Natural killer cell treated with Interleukin-12 subunit alpha and Interleukin-12 subunit beta and Interleukin-15 and Interleukin-18, amount 100 ng/mL, for 72 hours (primary cell): Measurements from ENCODE around the gene DDX41. TPM values are rescaled to one million over a fixed set of nuclear protein-coding genes. Genes with fewer than 3 reads are reported as not detected.
A peak's percentile ranks its signal among the peaks of the same experiment; 100 is the strongest.

Experiments
- ATAC-seq, 2 donors: fragments of 150-1000 bp; cut with Tn5 transposase in 1 of 2; sonication (Bioruptor Pico), chemical (Tn5 transposase) in 1 of 2; 2 replicates each; pipeline ENCODE4 v1.10.0; 2021
- DNase-seq: peaks from one replicate; pipeline ENCODE4 v3.0.0; 2022; ENCODE audit warnings: low spot score
- H3K27ac Mint-ChIP-seq, 2 donors: 1 replicate in 1 of 2; 2 replicates in 1 of 2; pipeline ENCODE4 v1.8.0; 2022; ENCODE audit warnings: mixed read lengths in 2 of 2, mild to moderate bottlenecking in 1 of 2, moderate library complexity in 1 of 2
- H3K27me3 Mint-ChIP-seq, 2 donors: 1 replicate in 1 of 2; 2 replicates in 1 of 2; pipeline ENCODE4 v1.8.0; 2022; ENCODE audit warnings: mixed read lengths in 2 of 2
- H3K36me3 Mint-ChIP-seq: one replicate; pipeline ENCODE4 v1.8.0; 2022; ENCODE audit warnings: mixed read lengths
- H3K4me1 Mint-ChIP-seq, 2 donors: 1 replicate in 1 of 2; 2 replicates in 1 of 2; pipeline ENCODE4 v1.8.0; 2022; ENCODE audit warnings: low read depth in 2 of 2, mixed read lengths in 2 of 2, mild to moderate bottlenecking in 1 of 2
- H3K4me3 Mint-ChIP-seq: one replicate; pipeline ENCODE4 v1.8.0; 2022; ENCODE audit warnings: mixed read lengths
- H3K9me3 Mint-ChIP-seq: 2 replicates; pipeline ENCODE4 v1.8.0; 2022; ENCODE audit warnings: mixed read lengths
- total RNA-seq, 2 donors: library from RNA; stranded (reverse); gene quantifications; one replicate each; pipeline ENCODE4 v1.2.3, GENCODE V29; 2022

Gene DDX41
- total RNA-seq, 2 donors from 2014 or later, result 162 to 168 TPM

GRCh38 chr5:177495243-177496060, 21.3 kb downstream of the DDX41 start:
- DNase-seq, result no peak
- H3K27ac Mint-ChIP-seq, result no peak overlapping the region
- peak overlapping the region; percentile 62 for H3K4me3 Mint-ChIP-seq
- ATAC-seq, result no peak
- H3K4me1 Mint-ChIP-seq, result peaks cover 21 to 26% of the 10 kb centered on the region in 2 donors
- H3K9me3 Mint-ChIP-seq, result no peaks in the 10 kb centered on the region
- no peaks in the 10 kb centered on the region for H3K36me3 Mint-ChIP-seq
- peaks cover 8 to 10% of the 10 kb centered on the region in 2 donors for H3K27me3 Mint-ChIP-seq

GRCh38 chr5:177494346-177495195, 22.2 kb downstream of the DDX41 start:
- H3K4me3 Mint-ChIP-seq, result peak overlapping the region; percentile 47
- peak overlapping the region; percentile 55 to 85 for H3K27ac Mint-ChIP-seq
- H3K4me1 Mint-ChIP-seq, result peaks cover 21 to 26% of the 10 kb centered on the region in 2 donors
- DNase-seq (no peak), ATAC-seq (peak in 1 of 2 donors; percentile 52)
- no peaks in the 10 kb centered on the region for H3K9me3 Mint-ChIP-seq
- H3K27me3 Mint-ChIP-seq, result peaks cover 8% of the 10 kb centered on the region in 2 donors
- no peaks in the 10 kb centered on the region for H3K36me3 Mint-ChIP-seq

GRCh38 chr5:177493795-177494345, 22.9 kb downstream of the DDX41 start:
- Mint-ChIP-seq H3K4me1 (peaks cover 20 to 25% of the 10 kb centered on the region in 2 donors), H3K9me3 (no peaks in the 10 kb centered on the region), H3K27me3 (peaks cover 6 to 7% of the 10 kb centered on the region in 2 donors), H3K36me3 (no peaks in the 10 kb centered on the region), H3K27ac (peak overlapping the region; percentile 55 to 85), H3K4me3 (peak overlapping the region; percentile 47)
- no peak for ATAC-seq
- DNase-seq, result no peak

GRCh38 chr5:177492841-177493240, 23.9 kb downstream of the DDX41 start:
- no peak overlapping the region for H3K4me3 Mint-ChIP-seq
- peaks cover 10 to 16% of the 10 kb centered on the region in 2 donors for H3K4me1 Mint-ChIP-seq
- no peak for ATAC-seq
- no peaks in the 10 kb centered on the region for H3K36me3 Mint-ChIP-seq
- H3K27me3 Mint-ChIP-seq, result no peaks in the 10 kb centered on the region
- no peak for DNase-seq
- H3K27ac Mint-ChIP-seq, result peak overlapping the region in 1 of 2 donors; percentile 50
- no peaks in the 10 kb centered on the region for H3K9me3 Mint-ChIP-seq

GRCh38 chr5:177491983-177492746, 24.6 kb downstream of the DDX41 start:
- no peak for ATAC-seq
- Mint-ChIP-seq H3K27ac (no peak overlapping the region), H3K27me3 (no peaks in the 10 kb centered on the region), H3K36me3 (no peaks in the 10 kb centered on the region), H3K9me3 (no peaks in the 10 kb centered on the region), H3K4me3 (no peak overlapping the region), H3K4me1 (peaks cover 7 to 13% of the 10 kb centered on the region in 2 donors)
- no peak for DNase-seq

- H3K27me3 Mint-ChIP-seq, result no peaks in the 10 kb centered on the region
- ATAC-seq (peak in 1 of 2 donors; percentile 45), DNase-seq (no peak)
- H3K27ac Mint-ChIP-seq, result no peak overlapping the region
- no peaks in the 10 kb centered on the region for H3K36me3 Mint-ChIP-seq
- no peaks in the 10 kb centered on the region for H3K9me3 Mint-ChIP-seq
- H3K4me3 Mint-ChIP-seq, result no peak overlapping the region
- H3K4me1 Mint-ChIP-seq, result peaks cover 7 to 13% of the 10 kb centered on the region in 2 donors
Observed at GRCh38 chr5:177491429-177491945, 25.3 kb downstream of the DDX41 start.

GRCh38 chr5:177490992-177491391, 25.8 kb downstream of the DDX41 start:
- Mint-ChIP-seq H3K36me3 (no peaks in the 10 kb centered on the region), H3K27ac (no peak overlapping the region), H3K27me3 (no peaks in the 10 kb centered on the region), H3K9me3 (no peaks in the 10 kb centered on the region), H3K4me3 (no peak overlapping the region), H3K4me1 (peaks cover 7 to 13% of the 10 kb centered on the region in 2 donors)
- DNase-seq (no peak), ATAC-seq (no peak)

GRCh38 chr5:177490311-177490991, 26.3 kb downstream of the DDX41 start:
- Mint-ChIP-seq H3K4me3 (no peak overlapping the region), H3K27ac (no peak overlapping the region), H3K4me1 (peaks cover 7 to 13% of the 10 kb centered on the region in 2 donors), H3K9me3 (no peaks in the 10 kb centered on the region), H3K36me3 (no peaks in the 10 kb centered on the region), H3K27me3 (no peaks in the 10 kb centered on the region)
- ATAC-seq (no peak), DNase-seq (no peak)

GRCh38 chr5:177489119-177489716, 27.5 kb downstream of the DDX41 start:
- H3K9me3 Mint-ChIP-seq, result no peaks in the 10 kb centered on the region
- no peak overlapping the region for H3K4me3 Mint-ChIP-seq
- no peaks in the 10 kb centered on the region for H3K27me3 Mint-ChIP-seq
- peak in 1 of 2 donors; percentile 4 for ATAC-seq
- H3K27ac Mint-ChIP-seq, result no peak overlapping the region
- DNase-seq, result no peak
- no peaks in the 10 kb centered on the region for H3K36me3 Mint-ChIP-seq
- peaks cover 7 to 11% of the 10 kb centered on the region in 2 donors for H3K4me1 Mint-ChIP-seq

GRCh38 chr5:177487975-177488374, 28.8 kb downstream of the DDX41 start:
- H3K27ac Mint-ChIP-seq, result no peak overlapping the region

GRCh38 chr5:177487144-177487543, 29.6 kb downstream of the DDX41 start:
- Mint-ChIP-seq H3K4me3 (no peak overlapping the region), H3K27me3 (no peaks in the 10 kb centered on the region), H3K36me3 (no peaks in the 10 kb centered on the region), H3K4me1 (no peaks in the 10 kb centered on the region), H3K9me3 (no peaks in the 10 kb centered on the region), H3K27ac (no peak overlapping the region)
- no peak for ATAC-seq
- DNase-seq, result no peak

More at GRCh38 chr5:177487975-177488374, 28.8 kb downstream of the DDX41 start:
- ATAC-seq (no peak), DNase-seq (no peak)
- Mint-ChIP-seq H3K36me3 (no peaks in the 10 kb centered on the region), H3K4me3 (no peak overlapping the region), H3K4me1 (peaks cover 3 to 4% of the 10 kb centered on the region in 2 donors), H3K27me3 (no peaks in the 10 kb centered on the region), H3K9me3 (no peaks in the 10 kb centered on the region)

GRCh38 chr5:177486256-177486655, 30.5 kb downstream of the DDX41 start:
- Mint-ChIP-seq H3K9me3 (no peaks in the 10 kb centered on the region), H3K36me3 (no peaks in the 10 kb centered on the region), H3K4me3 (no peak overlapping the region), H3K27ac (no peak overlapping the region), H3K4me1 (no peaks in the 10 kb centered on the region), H3K27me3 (no peaks in the 10 kb centered on the region)
- DNase-seq (no peak), ATAC-seq (no peak)
